Measurements from ENCODE around the gene IL22RA2.
"Not testable (repeated sequence)": the region's sequence is repeated elsewhere in the genome, so short reads cannot be mapped to it uniquely, and the experiment has no call there.

The IL22RA2 gene, protein sequence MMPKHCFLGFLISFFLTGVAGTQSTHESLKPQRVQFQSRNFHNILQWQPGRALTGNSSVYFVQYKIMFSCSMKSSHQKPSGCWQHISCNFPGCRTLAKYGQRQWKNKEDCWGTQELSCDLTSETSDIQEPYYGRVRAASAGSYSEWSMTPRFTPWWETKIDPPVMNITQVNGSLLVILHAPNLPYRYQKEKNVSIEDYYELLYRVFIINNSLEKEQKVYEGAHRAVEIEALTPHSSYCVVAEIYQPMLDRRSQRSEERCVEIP

DNA sequence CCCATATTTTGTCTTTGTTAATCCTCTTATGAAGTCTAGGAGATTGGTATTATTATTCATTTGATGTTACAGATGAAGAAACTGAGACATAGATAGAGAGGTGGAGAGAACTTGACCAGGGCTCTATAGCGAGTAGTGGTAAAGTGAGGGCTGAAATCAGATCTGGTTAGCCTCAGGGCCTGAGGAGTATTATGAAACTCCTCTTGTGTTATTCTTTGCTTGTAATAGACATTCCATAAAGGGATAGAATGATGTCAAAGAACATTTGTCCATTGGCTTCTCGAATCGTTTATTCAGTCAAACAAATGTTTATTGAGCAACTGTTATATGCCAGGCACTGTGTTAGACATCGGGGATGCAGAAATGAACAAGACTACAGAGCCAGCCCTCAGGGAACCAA lies at the start of gene IL22RA2:
Gene IL22RA2 (minus strand): TSS at position 144 of the 400 bp plus-strand sequence. CDS start 11,895 bp downstream, outside the sequence.
- DNase-seq (ENCODE audit: low read depth in 2 of 2) = no peak

DNA sequence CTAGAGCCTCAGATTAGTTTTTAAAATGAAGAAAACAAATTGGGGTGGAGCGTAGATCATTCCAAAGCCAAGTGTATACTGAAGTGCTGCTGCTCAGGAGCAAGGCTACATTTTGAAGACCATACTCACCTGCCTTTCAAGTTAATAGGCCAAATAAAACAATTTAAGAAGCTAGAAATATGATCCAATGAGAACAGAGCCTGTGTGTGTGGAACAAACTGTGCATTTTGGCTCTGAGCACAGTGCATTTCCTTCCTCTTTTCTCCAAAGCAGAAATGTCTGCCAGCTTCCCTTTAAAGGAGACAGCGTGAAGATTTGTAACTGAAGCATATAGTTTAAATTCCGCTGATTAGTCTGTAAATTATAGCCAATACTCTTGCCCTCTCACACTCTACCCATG lies 48.9 kb upstream of the IL22RA2 start:
- no peak for DNase-seq (ENCODE audit: low read depth in 2 of 2)

DNA sequence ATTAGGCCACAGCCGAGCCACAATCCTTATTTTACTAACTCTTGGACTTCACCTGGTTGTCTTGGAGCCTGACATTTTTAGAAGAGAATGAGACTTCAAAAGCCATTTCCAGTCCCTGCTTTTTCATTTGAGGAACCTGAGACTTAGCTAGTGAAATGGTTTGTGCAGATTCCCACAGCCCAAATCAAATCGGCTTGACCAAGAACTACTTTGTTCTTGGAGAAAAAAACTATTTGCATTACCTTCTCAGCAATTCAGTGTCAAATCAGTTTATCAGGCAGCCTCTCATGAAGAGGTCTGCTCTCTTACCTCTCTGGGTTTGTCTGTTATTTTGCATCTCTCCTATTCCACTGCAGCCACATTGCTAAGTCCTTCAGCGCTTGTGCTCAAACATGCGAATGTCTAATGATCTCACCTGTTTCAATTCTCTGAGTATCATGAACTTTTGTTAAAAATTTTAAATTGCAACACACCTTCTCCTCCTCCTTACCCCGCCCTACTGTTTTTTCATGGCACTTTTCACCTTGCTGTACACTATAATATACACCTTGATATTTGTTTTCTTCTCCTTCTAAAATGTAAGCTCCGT lies 46.3 kb upstream of the IL22RA2 start:
- DNase-seq (ENCODE audit: low read depth in 2 of 2) = no peak

DNA sequence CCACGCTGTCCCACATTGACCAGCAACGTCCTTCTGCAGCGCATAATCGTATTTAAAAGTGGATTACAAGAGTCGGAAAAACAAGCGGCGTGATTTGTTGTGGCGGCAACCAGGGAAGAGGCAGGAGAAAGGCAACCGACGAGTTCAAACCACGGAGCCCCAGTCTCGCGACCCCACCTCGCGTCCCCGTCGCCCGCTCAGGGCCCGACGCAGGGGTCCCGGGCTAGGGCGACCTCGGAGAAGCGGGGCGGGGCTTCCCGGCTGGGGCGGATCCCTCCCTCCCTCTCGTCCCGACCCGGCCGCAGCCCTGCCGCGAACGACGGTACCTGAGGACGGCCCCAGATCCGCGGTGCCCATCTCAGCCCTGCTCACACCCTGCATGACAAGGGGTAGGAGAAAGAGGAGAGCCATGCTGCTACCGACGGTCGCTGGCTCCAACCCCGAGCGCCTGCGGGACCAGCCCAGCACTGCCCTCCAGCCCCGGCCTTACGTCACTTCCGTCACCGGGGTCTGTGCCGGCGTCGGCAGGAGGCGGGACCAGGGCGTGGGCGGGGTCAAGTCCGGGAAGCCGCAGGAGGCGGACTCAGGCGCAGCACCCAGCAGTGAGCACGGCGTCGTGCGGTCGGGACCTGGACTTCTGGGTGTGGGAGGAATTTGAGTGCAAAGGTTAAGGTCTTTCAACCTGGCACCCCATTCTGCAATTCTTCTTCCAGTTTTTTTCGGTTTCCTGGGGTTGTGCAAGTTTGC lies 45.6 kb upstream of the IL22RA2 start, which contains the start of gene IFNGR1:
Gene IFNGR1 (minus strand): TSS at position 469 of the 747 bp plus-strand sequence. CDS start 58 bp downstream, at position 411.
- DNase-seq (ENCODE audit: low read depth in 2 of 2) = peak; percentile 88 to 92

DNA sequence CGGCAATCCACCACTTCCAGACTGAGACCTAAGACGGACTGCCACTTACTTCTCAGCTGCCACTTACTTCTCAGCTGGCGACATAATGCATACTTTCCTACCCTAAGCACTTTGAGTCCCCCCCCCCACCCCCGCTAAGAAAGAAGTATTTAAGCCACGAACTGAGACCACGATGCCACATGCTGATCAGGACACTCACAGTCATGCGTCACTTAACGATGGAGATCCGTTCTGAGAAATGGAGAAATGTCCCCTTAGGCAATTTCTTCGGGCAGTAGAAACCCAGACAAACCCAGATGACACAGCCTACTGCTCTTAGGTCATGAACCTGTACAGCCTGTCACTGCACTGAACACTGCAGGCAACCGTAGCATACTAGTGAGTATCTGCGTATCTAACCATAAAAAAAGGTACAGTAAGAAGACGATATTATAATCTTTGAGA lies 45.1 kb upstream of the IL22RA2 start:
- no peak for DNase-seq (ENCODE audit: low read depth in 2 of 2)

DNA sequence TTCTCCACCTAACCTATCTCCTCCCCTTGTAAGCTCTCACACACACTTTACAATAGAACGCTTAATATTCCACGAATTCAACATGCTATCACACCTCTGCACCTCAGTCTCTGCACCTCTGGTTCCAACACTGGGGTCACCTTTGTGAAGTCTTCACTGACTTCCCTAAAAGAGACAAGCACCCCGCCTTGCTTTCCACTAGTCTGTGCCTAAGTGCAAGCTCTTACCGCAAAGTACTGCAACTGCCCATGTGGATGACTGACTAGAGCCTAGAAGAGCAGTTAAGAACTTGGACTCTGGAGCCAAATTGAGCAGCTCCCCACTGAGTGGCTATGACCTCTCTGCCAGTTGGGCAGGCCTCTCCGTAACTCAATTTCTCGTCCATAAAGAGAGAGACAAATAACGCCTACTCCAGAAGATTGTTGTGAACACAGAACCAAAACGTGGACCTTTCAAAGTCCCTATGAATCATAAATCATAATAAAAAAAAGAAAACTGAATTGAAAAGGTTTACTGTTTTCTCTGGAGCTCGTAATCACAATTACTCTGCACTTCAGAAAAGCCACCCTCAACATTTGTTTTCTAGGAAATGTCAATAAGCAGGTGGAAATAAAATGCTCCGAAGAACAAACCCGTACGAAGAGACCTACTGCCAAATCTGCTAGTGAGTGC lies 44.5 kb upstream of the IL22RA2 start:
- no peak for DNase-seq (ENCODE audit: low read depth in 2 of 2)

DNA sequence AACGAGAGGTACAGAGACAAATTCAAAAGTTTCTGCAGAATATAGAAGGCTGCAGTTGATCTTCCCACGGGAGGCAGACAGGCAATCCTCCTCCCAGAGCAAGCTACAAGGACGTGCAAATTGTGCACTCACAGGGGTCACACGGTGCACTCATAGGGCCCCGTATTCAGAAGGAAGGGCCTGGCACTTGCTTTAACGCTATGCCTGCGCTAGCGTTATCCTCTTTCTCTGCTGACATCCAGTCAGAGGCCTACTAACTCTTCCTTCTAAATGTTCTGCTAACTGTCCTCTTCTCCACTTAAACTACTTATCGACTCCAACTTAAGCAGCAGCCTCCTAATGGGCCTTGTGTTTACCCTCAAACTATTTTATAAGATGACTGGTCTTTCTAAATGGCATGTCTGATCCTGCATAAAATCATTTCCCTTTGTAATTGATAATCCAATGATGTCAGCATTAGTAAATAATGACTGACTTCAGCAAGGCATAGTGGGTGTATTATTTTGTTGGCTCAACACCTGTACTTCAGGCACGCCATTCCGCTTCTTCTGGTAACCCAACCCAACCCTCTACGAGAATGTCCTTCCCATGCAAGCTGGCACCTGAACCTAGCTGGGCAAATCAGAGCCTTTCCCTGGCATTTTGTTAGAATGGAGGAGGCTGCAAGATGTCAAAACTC lies 43.6 kb upstream of the IL22RA2 start:
- DNase-seq (ENCODE audit: low read depth in 2 of 2) = no peak

DNA sequence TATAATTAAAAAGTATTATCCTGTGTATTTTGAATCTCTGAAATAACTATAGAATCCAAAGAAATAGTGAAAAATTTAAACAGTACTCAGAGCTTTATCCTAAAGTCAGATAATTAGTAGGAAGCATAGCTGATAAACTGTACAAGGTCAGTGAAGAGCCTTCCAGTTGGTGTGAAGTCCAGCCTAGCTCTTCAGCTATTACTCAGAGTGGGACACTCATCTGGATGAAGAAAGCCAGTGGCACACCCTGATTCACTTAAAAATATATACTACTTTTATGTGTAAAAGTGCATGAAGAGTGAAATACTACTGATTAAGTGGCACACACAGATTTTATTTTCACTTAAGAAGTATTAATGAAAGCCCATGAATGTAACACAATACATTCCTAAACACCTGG lies 42.7 kb upstream of the IL22RA2 start:
- no peak for DNase-seq (ENCODE audit: low read depth in 2 of 2)

DNA sequence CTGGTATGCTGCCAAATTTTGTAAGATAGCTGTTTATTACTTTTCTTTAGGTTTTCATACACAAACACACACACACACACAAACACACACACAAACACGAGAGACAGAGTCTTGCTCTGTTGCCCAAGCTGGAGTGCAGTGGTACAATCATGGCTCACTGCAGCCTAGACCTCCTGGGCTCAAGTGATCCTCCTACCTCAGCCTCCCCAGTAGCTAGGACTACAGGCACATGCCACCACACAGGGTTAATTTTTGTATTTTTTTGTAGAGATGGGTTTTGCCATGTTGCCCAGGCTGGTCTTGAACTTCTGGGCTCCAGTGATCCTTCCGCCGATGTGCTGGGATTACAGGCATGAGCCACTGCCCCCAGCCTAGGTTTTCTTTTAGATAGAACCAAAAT lies 42.2 kb upstream of the IL22RA2 start:
- not testable (repeated sequence) for DNase-seq (ENCODE audit: low read depth in 2 of 2)

DNA sequence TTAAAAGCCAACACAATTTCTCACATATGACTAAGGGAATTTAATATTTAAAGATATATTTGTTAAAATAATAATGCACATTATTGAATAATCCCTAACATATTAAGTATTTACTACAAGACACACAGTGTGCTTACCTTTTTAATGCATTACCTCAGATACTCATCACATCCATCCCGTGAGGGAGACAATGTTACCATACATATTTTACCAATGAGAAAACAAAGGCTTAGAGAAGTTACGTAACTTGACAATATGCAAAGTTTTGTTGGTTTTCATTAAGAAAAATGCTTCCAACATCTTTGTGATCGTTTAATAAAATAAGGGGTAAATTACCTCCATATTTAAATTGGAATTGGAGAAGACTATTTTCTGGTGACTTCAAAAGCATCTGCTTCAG lies 41.5 kb upstream of the IL22RA2 start:
- no peak for DNase-seq (ENCODE audit: low read depth in 2 of 2)

DNA sequence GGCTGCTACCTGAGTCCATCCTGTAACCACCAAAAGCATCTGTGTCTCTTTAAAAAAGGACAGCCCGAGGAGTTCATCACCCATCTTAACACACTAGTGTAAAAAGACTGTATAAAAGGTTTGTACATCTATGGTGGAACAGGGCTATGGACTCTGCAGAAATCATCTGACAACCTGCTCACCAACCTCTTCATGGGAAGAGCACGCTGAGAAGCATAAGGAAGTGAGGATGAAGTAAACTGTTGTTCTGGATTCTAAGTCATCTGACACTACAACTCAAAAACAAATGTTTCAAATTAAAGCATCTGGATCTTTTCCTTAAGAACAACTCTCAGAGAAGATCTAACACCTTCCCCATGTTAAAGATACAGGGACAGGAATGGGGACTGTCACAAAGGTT lies 40.4 kb upstream of the IL22RA2 start:
- no peak for DNase-seq (ENCODE audit: low read depth in 2 of 2)

DNA sequence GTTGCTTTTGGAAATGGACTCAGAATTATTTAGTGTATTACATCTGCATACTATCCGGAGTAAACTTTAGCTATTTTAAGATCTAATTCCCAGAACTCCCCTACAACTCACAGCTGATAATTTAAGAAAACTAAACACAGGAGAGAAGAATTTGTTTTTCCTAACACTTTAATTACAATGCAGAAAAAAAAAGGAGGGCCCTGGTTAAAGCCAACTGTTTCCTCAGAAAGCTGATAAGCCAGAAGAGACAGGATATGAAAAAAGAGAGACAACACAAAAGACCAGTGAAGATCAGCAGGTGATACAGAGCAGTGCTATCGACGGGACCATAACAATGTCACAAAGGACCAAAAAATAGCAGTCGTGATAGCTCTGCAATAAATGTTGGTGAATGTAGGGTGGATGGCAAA lies 39.9 kb upstream of the IL22RA2 start:
- no peak for DNase-seq (ENCODE audit: low read depth in 2 of 2)

DNA sequence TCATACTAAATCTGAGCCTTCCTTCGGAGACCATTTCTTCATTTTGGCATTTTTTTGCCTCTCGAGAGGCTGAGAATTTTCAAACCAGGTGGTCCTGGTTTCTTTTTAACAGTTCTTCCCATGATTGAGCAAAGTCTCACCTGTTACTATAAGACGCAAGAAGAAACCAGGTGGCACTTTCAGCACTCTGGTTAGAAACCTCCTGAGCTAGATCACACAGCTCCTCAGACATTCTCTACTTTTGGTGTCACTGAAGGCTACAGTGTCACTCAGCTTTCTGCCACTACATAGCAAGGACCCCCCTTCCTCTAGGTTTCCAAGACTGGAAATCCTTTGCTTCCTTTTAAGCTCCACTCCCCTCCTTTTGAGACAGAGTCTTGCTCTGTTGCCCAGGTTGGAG lies 38.5 kb upstream of the IL22RA2 start:
- DNase-seq (ENCODE audit: low read depth in 2 of 2) = no peak

DNA sequence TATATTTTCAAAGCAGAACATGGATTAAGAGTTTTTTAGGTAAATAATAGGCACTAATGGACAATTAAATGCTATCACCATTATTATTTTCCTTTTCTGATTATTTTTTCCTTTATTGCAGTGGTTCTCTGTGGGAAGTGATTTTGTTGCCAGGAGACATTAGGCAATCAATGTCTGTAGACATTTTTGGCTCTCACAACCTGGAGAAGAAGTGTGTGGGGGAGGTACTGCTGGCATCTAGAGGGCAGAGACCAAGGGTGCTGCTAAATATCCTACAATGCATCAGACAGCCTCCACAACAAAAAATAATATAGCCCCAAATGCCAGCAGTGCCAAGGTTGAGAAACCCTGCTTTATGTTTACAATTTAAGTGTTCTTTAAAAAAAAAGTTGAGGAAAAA lies 37.5 kb upstream of the IL22RA2 start:
- DNase-seq (ENCODE audit: low read depth in 2 of 2) = no peak

DNA sequence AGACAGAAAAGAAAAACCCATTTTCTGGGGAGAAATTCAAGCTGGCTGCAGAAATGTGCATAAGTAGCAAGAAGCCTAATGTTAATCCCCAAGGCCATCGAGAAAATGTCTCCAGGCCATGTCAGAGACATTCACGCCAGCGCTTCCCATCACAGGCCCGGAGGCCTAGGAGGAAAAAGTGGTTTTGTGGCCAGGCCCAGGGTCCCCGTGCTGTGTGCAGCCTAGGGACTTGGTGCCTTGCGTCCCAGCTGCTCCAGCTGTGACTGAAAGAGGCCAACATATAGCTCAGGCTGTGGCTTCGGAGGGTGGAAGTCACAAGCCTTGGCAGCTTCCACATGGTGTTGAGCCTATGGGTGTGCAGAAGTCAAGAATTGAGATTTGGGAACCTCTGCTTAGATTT lies 34.8 kb upstream of the IL22RA2 start:
- DNase-seq (ENCODE audit: low read depth in 2 of 2) = no peak

DNA sequence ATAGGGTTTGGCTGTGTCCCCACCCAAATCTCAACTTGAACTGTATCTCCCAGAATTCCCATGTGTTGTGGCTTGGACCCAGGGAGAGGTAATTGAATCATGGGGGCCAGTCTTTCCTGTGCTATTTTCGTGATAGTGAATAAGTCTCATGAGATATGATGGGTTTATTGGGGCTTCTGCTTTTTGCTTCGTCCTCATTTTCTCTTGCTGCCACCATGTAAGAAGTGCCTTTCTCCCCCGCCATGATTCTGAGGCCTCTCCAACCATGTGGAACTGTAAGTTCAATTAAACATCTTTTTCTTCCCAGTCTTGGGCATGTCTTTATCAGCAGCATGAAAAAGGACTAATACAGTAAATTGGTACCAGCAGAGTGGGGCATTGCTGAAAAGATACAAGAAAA lies 34.0 kb upstream of the IL22RA2 start:
- DNase-seq (ENCODE audit: low read depth in 2 of 2) = not testable (repeated sequence)

DNA sequence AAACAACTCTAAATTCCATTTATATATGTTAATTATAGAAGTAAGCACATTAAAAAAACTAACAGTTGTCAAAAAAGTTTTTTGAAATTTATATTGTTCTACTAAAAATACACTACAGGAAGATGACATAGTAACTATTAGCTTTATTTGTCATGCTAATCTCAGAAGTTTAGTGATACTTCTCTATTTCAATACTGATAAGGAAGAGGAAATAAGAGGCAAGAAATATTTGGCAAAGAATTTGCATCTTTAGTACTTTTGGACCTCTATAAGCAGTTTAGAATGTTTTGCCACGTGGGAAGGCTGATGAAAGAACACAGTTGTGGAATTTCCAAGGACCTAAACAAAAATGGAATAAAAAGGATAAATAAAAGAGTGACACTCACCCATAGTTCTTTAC lies 33.1 kb upstream of the IL22RA2 start:
- no peak for DNase-seq (ENCODE audit: low read depth in 2 of 2)

DNA sequence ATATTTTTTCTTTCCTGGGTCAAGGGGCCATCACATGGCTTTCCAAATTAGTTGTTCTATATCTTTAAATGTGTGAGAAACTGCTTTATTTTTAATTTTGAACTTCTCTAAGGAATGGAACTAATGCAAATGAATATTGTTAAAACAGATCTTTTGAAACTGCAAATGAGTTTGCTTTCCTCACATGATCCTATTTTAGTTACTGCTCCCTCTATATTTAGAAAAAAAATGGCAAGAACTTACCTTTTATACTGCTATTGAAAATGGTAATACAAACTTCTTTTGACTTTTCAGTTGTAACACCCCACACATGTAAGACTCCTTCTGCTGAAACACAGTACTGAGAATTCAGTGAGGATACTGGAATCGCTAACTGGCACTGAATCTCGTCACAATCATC lies 29.8 kb upstream of the IL22RA2 start:
- no peak for DNase-seq (ENCODE audit: low read depth in 2 of 2)

DNA sequence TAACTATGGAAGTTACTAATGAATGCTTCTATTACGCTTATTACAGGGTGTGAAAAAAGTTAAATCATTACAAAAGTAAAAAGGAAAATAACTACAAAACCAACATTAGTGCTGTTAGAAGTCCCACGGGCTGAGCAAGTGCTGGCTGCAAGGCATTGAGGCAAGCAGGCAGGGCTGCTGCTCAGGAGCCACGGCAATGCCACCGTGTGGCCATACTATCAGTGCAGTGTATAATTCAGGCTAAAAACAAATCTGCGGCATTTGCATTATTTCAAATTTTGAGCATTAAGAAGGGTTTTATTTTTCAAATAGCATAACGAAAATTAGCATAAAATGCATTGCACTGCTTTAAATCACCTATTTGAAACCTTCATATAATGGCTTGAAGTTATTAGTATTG lies 28.6 kb upstream of the IL22RA2 start:
- DNase-seq (ENCODE audit: low read depth in 2 of 2) = no peak

DNA sequence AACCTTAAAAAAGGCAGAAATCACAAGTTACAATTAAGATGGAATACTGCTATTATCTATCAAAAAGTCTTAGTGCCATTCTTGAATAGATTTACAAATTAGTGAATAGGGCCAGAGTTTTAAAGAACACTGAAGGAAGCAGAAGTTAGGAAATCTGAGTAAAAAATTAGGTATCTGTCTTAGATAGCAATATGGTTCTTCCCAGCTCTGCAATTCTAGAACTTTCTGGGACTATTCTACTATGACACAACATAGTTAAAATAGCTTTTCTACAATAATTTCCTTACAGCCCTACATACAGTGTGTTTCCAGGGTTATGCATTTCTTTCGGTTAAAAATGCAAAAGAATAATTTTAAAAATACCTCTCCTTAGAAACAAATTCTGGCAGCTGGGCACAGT lies 27.6 kb upstream of the IL22RA2 start:
- DNase-seq (ENCODE audit: low read depth in 2 of 2) = no peak

DNA sequence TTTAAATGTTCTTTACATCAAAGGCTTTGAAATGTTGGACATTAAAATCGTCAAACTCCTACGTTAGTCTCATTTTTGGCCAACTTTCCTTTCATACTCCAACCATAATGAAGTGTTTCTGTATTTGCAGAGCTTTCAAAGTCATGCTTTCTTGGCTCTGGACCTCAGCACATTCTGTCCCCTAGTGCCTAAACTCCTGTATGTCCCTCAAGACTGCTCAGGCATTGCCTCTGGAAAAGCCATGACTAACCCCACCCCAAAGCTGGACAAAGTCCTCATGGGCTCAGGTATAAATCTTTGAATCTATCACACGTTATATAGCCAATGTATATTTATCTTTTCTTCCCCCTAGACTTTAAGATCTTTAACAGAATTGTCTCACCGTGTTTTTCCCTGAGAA lies 26.8 kb upstream of the IL22RA2 start:
- DNase-seq (ENCODE audit: low read depth in 2 of 2) = no peak
